HG02763 (cell line): ENCODE data around the gene USP11.
"Not testable (repeated sequence)": the region's sequence is repeated elsewhere in the genome, so short reads cannot be mapped to it uniquely, and the experiment has no call there.

Experiments
- ATAC-seq: cut with Tn5 transposase; IDR thresholded peaks from one replicate; pipeline ENCODE4 v1.9.1; 2021; ENCODE audit warnings: mild to moderate bottlenecking, moderate library complexity; ENCODE audit not compliant: unreplicated experiment

Gene USP11

DNA sequence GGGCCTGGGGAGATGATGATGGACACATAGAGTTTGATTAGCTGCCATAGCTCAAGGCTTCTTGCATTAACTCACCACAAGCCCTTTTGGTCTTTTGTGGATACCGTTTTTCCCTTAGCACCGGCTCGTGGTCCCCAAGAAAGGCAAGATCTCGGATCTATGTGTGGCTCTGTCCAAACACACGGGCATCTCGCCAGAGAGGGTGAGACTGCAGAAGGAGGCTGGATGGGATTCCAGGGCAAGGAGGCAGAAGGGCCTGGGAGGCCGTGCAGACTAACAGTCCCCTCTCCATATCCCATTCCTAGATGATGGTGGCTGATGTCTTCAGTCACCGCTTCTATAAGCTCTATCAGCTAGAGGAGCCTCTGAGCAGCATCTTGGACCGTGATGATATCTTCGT lies 9.5 kb downstream of the USP11 start:
- no peak for ATAC-seq

DNA sequence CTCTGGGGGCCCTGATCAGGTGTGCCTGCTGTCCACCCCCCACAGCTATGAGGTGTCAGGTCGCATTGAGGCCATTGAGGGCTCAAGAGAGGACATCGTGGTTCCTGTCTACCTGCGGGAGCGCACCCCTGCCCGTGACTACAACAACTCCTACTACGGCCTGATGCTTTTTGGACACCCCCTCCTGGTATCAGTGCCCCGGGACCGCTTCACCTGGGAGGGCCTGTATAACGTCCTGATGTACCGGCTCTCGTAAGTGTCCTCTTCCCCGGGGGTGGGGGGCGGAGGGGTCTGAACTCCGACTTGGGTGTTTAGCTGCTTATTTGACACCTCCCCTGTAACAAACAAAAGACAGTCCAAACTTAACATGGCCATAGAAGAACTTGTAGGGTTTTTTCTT lies 10.5 kb downstream of the USP11 start:
- no peak for ATAC-seq

DNA sequence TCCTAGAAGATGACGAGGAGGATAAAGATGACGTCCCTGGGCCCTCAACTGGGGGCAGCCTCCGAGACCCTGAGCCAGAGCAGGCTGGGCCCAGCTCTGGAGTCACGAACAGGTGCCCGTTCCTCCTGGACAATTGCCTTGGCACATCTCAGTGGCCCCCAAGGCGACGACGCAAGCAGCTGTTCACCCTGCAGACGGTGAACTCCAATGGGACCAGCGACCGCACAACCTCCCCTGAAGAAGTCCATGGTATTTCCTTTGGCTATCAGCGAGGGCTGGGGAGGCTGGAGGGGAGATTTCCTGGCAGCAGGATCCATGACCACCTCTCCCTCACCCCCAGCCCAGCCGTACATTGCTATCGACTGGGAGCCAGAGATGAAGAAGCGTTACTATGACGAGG lies 11.9 kb downstream of the USP11 start:
- ATAC-seq, result no peak

DNA sequence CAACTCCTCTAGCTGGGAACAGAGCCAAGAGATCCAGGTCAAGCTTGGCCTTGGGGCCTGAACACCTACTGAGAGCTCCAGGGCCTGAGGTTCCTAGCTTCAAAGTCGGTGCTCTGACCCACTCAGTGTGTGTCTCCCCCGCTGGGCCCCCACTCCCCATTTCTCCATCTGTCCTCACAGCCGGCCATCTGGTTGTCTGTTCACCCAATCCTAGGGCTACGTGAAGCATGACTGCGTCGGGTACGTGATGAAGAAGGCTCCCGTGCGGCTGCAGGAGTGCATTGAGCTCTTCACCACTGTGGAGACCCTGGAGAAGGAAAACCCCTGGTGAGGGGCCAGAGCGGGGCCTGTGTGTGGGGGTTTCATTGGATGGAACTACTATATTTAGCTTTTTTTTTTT lies 12.3 kb downstream of the USP11 start:
- ATAC-seq, result no peak

DNA sequence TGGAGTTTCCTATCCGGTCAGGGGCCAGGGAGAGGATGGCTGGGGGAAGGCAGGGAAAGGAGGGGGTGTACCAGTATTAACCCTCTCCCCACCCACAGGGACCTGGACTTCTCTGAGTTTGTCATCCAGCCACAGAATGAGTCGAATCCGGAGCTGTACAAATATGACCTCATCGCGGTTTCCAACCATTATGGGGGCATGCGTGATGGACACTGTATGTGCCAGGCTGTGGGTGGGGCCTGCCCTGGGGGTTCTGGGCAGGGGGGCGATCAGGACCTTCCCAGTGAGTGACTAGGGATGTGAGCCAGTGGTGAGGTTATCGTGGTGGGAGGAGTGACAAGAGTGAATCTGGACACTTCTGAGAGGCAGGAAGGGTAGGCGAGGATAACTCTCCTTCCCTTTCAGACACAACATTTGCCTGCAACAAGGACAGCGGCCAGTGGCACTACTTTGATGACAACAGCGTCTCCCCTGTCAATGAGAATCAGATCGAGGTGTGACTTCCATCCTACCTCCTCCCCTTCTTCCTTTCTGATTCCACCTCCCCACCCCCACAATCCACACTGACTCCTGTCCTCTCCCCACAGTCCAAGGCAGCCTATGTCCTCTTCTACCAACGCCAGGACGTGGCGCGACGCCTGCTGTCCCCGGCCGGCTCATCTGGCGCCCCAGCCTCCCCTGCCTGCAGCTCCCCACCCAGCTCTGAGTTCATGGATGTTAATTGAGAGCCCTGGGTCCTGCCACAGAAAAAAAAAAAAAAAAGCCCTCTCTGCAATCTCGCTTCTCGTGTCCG lies 14.6 kb downstream of the USP11 start:
- ATAC-seq, result no peak

DNA sequence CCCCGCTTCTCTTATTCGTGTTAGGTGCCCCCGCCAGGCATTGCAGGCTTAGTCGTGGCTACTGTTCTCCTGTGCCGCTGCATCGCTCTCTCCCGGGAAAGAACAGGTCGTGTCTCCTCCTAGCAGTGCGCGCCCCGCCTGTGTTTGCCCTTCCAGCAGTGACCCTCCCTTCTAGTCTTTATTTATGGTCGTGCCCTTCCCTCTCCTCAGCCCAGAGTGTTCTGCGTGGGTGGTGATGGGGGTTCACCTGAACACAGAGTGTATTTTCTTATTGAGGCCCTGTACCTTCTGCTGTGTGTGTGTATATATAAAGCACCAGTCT lies 15.2 kb downstream of the USP11 start:
- no peak for ATAC-seq

DNA sequence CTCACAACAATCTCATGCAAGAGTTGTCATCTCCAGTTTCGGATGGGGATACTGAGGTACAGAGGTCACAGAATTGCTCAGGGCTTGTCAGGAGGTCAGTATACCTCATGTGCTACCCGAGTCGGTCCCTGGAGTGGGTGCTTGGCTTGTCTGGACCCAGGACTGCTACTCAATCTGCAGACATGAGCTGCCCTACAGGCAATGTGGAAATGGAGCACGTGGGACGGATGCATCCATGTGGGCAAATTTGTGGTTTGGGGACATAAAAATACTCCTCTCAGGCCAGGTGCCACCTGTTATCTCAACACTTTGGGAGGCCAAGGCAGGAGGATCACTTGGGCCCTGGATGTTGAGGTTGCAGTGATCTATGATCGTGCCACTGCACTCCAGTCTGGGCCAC lies 15.8 kb downstream of the USP11 start:
- no peak for ATAC-seq

DNA sequence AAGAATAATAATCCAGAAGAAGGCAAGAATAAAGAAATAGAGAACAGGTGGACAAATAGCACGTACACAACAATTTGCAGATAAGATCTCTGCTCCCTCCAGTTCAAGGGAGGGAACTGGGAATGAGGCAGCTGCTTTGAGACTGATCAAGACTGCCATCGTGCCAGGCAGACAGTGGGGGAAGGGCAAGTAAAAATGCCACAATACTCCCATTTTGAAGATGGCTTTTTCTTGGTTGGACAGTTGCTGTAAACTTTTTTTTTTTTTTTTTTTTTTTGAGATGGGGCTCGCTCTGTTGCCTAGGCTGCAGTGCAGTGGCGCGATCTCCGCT lies 17.2 kb downstream of the USP11 start:
- no peak for ATAC-seq

DNA sequence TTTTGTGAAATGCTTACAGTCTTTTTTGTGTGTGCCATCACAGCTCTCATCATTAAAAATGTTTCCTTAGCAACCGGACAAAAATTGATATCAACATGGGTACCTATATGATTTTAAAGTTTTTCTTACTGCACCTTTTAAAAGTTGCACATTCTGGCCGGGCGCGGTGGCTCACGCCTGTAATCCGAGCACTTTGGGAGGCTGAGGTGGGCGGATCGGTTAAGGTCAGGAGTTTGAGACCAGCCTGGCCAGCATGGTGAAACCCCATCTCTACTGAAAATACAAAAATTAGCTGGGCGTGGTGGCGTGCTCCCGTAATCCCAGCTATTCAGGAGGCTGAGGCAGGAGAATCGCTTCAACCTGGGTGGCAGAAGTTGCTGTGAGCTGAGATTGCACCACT lies 24.8 kb downstream of the USP11 start:
- not testable (repeated sequence) for ATAC-seq

DNA sequence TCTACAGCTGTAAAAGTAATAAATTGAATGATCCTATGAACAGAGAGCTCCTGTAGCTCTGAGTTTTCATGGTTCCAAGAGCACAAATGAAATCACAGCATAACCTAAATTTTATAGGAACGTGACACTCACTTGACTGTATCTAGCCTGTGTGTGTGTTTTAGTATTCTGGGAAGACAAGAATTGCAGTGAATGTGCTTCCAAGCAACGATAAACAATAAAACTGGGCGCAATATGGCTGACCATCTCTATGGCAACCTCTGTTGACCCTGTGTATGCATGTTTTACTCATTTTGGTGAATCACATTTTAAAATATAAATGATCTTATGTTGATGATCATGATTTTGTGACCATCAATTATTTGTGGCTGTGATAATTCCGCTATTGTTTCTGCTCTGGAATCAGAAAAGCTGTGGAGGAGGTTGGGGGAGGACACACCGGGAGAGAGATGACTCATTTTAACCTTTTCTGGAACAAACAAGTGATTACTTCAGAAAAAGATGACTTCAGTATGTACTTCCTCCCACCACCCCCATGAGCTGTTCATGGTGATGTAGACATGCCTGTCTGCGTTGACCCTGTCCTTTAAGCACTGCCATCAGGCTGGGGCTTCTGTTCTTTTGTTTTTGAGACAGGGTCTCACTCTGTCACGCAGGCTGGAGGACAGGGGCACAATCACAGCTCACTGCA lies 31.8 kb downstream of the USP11 start:
- no peak for ATAC-seq

DNA sequence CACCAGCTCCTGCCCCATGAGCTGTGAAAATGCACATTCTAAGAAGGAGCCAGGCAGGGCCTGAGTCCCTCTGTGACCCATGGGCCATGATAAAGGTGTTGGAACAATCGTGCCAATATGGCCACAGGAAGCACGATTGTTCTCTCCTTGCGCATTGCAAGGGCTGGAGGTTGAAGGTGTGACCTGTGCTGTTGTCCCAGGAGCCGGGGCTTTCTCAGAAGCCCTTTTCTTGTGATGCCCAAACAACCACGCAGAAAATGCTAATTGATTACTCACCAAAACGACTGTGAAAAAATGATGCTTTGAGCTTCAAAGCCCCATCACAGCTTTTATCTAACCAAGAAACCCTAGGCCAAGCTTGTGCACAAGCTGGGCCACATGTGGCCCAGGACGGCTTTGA lies 33.8 kb downstream of the USP11 start:
- ATAC-seq, result no peak

DNA sequence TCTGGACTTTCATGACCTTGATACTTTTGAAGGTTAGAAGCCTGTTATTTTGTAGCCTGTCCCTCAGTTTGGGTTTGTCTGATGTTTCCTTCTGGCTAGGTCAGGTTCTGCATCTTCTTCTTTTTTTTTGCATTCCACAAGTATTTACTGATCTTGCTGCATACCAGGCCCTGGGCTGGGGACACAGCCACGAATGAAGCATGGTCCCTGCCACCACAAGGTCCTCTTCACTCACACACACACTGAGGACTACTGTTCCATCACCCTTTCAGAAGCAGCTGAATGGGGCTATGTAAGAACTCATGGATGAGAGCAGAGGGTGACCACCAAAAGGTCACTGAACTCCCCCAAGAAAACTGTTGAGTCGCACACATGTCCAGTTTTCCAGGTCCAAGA lies 39.2 kb downstream of the USP11 start:
- no peak for ATAC-seq

DNA sequence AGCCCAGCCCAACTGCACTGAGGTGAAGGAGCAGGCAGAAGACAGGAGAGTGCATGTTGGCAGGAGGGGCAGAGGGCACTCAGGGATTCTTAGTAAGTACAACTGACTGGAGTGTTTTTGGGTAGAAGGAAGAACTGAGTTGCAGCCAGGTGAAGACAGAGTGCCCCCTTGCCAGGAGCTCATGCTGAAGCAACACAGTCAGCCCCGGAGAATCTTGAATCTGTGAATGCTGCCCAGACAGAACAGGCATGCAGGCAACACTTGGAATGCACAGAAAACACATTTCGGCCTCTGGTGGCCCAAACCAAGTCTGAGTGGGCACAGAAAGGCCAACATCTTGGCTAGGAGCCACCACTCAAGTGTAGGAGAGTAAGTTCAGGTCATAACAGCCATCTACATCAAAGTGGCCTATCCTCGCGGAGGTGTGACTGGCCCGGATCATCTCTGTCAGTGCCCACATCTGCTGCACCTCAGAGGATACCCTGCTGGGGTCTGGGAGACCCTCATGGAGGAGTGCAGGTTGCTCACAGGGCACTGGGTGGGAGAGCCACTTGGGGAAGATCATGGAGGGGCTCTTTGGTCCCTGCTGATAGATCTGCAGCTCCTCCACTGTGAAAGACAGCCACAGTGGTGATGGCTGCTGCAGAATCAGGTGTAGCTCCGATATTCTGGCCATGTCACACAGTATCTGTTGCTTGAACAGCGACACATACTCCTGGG lies 40.4 kb downstream of the USP11 start:
- no peak for ATAC-seq

DNA sequence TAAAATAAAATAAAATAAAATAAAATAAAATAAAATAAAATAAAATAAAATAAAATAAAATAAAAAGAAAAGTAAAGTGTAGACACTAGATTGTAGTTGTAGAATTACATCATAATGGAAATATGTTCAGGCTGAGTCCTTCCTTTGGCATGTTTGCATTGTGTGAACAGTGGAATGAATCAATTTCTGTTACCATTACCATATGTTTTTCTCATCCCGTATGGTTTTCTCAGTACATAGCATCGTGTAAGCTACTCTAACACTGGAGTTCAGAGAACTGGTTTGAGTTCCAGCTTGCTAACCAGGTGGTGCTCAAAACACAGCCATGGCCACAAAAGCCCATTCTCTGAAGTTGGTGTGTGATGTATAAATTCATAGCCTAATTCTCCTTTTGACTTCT lies 45.9 kb downstream of the USP11 start:
- ATAC-seq, result no peak

DNA sequence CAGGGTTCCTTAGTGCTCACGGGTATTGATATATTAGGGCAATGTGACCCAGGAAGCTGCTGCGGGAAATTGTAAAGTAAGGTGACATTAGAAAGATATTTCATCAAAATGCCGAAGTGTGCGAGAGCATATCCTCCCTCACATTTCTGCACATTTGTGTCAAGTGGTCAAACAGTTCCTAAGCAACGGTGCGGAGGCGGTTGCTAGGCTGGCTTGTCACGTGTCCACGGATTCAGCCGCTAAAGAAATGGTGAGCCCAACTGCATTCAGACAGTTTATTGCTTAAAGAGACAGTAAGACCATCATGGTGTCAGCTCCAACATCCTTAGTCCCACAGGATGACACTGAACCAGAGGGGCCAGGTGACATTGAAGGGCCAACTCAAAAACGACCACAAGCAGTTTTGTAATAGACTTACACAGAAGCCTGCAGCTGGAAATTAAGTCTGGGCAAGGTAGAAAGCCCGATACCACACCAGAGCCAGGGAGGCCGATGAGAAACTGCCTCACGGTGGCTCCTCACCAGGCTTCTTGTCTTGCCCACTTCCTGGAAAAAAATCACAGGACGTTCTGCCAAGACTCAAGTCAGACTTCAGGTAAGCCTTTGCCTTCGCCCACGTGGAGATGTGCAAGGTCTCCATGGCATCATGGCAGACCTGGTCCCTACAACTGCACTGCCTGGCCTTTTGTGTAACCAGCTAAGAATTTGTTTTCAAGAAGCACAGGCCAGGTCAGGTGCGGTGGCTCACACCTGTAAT lies 50.4 kb downstream of the USP11 start:
- no peak for ATAC-seq

DNA sequence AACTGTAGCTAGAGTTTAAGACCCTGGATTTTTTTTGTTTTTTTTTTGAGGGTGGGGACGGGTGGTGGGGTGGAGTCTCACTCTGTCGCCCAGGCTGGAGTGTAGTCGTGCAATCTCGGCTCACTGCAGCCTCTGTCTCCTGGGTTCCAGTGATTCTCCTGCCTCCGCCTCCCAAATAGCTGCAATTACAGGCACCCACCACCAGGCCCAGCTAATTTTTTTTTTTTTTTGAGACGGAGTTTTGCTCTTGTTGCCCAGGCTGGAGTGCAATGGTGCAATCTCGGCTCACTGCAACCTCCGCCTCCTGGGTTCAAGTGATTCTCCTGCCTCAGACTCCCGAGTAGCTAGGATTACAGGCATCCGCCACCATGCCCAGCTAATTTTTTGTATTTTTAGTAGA lies 51.8 kb downstream of the USP11 start:
- not testable (repeated sequence) for ATAC-seq

DNA sequence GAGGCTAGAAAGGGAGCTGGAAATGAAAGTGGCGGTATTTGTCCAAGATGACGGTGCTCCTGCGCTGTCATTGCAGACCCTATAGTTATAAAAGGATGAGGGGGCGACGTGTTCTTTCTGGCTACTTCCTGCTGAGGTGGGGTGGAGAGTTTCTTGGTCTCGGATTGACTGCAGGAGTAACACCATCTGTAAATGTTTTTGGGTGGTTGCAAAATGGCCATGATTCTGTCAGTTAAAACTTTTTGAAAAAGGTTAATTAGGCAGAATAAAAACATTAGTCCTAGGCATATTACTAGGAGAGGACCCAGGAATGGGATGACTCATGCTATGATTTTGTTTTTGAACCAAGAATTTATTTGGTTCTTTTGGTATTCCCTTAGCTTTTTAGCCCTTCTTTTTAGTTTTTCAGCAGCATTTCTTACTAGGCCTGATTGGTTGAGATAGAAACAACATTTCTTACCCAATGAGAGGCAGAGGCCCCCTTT lies 53.1 kb downstream of the USP11 start:
- no peak for ATAC-seq

DNA sequence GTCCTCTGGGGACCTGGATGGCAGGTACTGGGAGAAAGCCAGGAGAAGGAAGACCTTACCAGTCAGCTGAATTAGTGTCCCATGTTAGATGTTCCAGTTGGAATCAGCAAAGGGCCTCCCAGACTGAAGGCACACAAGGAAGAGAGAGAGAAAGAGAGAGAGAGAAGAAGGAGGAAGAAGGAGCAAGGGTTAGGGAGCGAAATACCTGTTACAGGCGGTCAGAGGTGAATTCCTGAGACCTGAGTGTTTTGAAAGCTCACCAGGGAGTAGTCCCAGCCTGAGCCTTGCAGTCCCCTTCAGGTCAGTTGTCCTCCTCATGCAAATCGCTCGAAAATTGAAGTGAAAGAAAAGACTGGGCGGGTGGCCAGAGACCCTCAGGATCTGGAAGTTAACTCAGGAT lies 60.3 kb downstream of the USP11 start:
- ATAC-seq, result no peak

DNA sequence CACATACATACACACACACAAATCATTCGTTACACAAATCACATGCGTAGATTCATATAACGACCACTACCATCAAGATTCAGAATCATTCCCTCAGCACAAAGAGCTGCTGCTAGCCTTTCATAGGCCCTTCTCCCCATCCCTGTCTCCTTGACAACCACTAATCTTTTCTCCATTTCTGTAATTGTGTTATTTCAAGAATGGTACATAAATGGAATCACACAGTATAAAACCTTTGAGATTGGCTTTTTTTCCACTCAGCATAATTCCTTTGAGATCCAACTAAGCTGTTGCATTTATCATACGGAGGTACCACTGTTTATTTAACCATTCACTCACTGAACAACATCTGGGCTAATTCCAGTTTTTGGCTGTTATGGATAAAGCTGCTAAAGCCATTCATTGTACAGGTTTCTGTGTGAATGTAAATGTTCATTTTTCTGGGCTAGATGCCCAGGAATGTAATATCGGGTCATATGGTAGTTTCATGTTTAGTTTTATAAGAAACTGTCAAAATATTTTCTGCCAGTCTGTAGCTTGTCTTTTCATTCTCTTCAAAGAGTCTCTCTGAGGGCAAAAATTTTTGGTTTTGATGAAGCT lies 64.1 kb downstream of the USP11 start:
- ATAC-seq, result no peak

DNA sequence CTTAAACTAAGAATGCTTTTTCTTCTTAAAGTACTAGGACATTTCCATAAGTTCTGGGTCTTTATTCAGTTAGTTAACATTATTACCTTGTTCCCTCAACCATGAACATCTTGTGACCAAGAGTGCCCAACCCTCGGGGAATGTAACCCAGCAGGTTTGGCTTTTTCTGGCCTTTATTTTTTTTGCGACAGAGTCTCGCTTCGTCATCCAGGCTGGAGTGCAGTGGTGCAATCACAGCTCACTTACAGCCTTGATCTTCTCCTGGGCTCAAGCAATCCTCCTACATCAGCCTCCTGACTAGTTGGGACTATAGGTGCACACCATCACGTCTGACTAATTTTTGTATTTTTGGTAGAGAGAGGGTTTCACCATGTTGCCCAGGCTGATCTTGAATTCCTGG lies 65.1 kb downstream of the USP11 start:
- ATAC-seq, result no peak
